HG02970 (cell line): ENCODE measurements around the gene MEOX1.
"Not testable (repeated sequence)": the region's sequence is repeated elsewhere in the genome, so short reads cannot be mapped to it uniquely, and the experiment has no call there.

Source experiments
- ATAC-seq: cut with Tn5 transposase; IDR thresholded peaks from one replicate; pipeline ENCODE4 v1.9.1; 2021; ENCODE audit warnings: mild to moderate bottlenecking, moderate library complexity, moderate number of reproducible peaks; ENCODE audit not compliant: unreplicated experiment, low FRiP score

The MEOX1 gene

GRCh38 chr17:43661699-43662412 lies at the start of gene MEOX1:
MEOX1 (minus strand) TSS chr17:43661922; CDS start chr17:43661534, 388 bp downstream.
- ATAC-seq: no peak

GRCh38 chr17:43710101-43710500 lies 48.4 kb upstream of the MEOX1 start:
- ATAC-seq: no peak

- ATAC-seq: no peak
These were observed 47.5 kb upstream of the MEOX1 start for GRCh38 chr17:43709210-43709609.

DNA sequence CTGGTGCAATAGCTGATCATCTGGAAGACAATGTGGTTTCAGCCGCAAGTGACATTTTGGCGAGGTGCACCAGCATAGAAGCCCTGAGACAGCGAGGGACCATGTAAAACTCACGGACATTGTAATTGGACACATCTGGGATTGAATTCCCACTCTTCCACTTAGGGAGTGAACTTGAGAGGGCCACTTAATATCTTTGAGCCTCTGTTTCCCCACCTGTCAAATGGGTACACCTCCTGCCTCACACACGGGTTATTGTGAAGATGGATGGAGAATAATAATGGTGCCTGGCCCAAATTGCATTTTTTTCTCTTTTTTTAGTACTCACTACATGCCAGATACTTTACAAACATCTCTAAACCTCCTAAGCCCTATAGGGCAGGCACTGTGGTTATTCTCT lies 45.5 kb upstream of the MEOX1 start:
- ATAC-seq: no peak

GRCh38 chr17:43706235-43706634 lies 44.5 kb upstream of the MEOX1 start:
- no peak for ATAC-seq

GRCh38 chr17:43703630-43704029 lies 41.9 kb upstream of the MEOX1 start:
- no peak for ATAC-seq

- ATAC-seq: no peak
These were observed 40.9 kb upstream of the MEOX1 start for GRCh38 chr17:43702637-43703036.

DNA sequence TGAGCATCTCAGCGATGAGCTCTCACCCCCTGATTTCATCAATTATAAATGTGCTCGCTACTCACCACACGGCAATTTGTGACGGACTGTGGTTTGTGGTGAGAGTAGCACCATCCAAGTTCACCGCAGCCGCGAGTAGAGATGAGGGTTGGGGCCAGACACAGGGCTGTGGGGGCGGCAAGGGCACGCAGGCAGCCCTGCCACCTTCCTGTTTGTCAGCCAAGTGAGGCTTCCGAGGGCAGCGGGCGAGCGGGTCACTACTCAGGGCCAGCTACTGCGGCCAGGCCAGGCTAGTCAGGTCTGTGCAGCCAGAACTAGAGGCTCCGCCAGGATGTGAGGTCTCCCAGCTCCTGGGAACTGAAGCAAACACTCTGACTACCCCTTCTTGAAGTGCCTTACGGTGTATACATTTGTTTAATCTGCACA lies 39.6 kb upstream of the MEOX1 start:
- ATAC-seq: no peak

DNA sequence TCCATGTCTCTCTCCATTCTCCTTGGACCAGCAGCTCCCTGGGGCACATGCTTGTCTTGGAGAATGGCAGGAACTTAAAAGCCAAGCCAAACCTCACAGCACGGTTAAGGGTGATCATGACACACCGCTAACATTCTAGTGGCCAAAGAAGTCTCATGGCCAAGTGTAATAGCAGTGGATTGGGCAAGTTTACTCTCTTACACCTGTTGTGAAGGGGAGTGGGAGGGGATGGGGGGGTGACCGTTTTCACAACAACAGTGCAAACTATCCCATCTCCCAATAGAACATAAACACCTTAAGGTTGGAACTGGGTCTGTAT lies 37.7 kb upstream of the MEOX1 start:
- ATAC-seq: no peak

DNA sequence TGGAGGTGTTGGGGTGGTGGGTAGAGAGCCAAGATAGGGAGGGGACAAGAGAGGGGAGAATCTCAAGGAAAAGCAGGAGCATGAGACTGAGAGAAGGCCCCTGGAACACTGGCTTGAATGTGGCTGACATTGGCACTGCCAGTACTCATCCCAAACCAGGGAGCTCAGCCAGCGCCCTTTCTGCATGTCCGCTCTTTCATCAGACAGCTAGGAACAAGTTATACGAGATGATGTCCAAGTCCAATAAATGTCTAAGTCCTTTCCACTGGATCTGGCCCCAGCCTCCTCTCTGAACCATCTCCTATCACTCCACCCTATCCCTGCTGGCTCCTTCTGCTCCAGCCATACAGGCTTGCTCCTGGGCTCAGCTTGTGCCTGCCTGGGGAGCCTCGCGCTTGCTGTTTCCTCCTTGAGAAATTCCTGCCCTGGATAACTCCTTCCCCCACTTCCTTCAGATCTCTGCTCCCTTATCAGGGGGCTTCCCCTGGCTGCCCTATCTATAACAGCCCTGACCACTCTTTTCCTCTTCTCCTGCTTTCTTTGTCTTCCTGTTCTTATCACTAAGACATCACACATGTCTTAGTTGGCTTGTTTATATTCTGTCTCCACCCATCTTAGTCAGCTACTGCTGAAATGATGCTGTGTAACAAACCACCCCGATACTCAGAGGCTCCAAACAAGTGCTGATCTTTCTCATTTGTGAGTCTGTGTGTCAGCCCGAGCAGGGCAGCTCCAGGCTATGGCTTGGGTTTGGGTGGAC lies 37.1 kb upstream of the MEOX1 start:
- no peak for ATAC-seq

- ATAC-seq: no peak
These were observed 36.2 kb upstream of the MEOX1 start for GRCh38 chr17:43697937-43698336.

GRCh38 chr17:43696891-43697290 lies 35.2 kb upstream of the MEOX1 start:
- no peak for ATAC-seq

DNA sequence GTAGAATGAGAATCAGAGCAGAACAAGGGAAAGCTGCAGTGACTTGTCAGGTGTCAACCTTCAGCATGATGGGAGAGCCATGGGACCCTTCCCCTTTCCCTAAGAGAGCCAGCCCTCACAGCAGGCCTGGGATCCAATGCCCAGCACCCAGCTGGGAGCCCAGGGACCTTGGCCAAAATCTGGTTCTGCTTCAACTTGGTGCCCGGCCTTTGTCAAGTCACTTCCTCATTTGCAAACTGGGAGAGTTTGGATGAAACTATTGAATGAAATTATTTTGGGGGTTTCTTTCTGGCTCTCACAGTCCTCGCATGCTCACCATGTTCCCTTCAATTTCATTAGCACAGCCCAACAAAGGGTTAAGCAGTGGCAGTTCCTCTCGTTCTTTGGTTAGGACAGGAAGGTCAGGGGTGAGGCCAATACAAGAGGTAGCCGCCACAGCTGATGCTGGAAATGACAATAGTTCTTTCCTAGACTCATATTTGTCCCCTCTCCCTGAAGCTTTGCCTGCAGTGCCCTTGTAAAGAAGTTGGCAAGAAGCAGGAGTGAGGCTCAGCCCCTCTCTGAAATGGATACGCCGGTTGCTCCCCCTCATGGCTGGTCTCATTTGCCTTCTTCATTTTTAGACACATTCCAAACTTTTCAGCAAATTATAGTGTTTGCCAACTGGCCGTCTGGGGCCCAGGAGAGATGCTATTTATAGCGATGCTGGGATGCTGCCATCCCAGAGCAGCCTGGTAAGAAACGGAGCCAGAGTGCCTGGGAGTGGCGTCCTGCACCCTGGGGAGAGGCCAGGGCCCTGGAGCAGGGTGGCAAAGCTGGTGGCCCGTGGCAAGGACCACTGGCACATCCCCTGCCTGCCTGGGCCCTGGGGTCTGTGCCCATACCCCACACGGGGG lies 34.5 kb upstream of the MEOX1 start:
- no peak for ATAC-seq

DNA sequence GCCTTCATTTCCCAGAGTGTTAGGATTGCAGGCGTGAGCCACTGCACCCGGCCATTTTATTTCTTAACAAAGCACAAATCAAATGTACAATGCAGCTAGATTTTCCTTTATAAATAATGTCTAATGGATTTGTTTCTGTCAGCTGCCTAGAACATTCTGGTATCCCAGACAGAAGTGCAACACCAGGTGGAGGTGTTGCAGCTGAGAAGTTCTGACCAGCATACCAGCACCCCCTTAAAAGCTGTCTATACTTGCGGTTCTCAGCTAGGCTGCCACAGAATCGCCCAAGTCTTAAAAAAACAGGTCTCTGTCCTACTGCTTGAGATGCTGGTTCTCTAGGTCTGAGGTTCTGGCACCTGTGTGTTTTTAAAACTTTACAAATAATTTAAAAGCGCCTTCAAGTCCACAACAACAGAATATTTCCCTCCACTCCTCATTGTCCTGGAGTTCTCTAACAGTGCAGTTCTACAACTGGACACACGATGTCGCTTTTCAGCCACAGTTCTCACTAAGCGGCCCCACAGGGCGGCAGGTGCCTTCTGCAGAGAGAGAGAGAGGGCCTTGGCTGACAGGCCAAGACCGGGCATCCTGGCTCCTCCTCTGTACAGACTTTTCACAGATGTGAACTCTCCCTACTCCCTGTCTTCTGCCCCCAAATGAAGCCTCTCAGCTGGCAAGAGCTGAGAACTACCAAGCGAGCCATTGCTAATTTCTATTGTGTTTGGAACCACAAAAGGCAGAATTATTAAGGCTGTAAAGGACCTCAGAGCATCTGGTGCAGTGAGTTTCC lies 32.6 kb upstream of the MEOX1 start:
- ATAC-seq: no peak

- no peak for ATAC-seq
These were observed 29.6 kb upstream of the MEOX1 start for GRCh38 chr17:43691317-43691693.

- ATAC-seq: no peak
These were observed 29.0 kb upstream of the MEOX1 start for GRCh38 chr17:43690624-43691316.

DNA sequence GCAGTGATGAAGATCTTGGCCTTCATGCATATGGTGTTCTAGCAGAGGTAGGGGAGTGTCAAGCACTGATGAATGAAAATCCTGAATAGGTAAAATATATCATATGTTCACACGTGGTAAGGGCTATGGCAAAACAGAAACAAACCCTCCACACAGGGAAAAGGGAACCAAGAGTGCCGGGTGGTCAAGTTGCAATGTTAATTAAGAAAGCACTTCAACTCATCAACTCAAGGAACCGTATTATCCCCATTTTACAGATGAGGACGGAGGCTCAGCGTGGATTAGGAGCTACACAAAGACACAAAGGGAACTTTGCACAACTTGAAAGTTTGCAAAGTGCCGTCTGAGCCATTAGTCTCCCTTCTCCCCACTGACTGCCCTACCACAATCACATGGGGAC lies 28.1 kb upstream of the MEOX1 start:
- ATAC-seq: no peak

DNA sequence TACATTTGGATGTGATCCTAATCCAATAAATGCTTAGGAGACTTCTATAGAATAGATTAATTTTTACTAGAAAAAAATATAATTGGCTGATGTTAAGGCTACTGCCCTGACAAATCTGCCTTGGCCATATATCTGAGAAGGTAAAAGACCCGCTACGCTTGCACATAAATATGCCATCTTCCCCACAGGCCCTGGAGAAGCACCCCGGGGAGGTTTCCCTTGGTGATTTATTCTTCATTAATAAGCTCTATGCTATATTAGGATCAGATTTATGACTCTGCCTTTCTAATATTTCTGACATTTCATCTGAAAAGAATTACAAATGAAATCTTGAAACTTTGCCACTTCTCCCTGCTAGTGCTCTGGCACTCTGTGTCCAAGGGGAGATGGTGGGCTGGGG lies 27.4 kb upstream of the MEOX1 start:
- no peak for ATAC-seq

DNA sequence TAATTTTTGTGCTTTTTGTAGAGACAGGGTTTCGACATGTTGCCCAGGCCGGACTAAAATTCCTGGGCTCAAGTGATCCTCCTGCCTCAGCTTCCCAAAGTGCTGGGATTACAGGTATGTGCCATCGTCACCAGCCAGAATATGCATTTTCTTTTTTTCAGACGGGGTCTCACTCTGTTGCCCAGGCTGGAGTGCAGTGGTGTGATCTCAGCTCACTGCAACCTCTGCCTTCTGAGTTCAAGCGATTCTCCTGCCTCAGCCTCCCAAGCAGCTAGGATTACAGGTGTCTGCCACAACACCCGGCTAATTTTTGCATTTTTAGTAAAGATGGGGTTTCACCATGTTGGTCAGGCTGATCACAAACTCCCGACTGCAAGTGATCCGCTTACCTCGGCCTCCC lies 25.2 kb upstream of the MEOX1 start:
- ATAC-seq: not testable (repeated sequence)
